Hematopoietic multipotent progenitor cell treated with erythropoietin and hydrocortisone succinate and interleukin-3 and kit ligand, for 4 days (in vitro differentiated cells): ENCODE results near the gene NEUROD1.

ENCODE experiments used
- DNase-seq: peaks from one replicate; pipeline ENCODE4 v3.0.0-alpha.2; 2015

Gene NEUROD1

GRCh38 chr2:181679544-181679979 is 755 bp downstream of the NEUROD1 start:
- DNase-seq = no peak

- no peak for DNase-seq
Measured at GRCh38 chr2:181678861-181679543, 1.3 kb downstream of the NEUROD1 start.

GRCh38 chr2:181677912-181678586 is 2.3 kb downstream of the NEUROD1 start:
- peak; percentile 92 for DNase-seq

- DNase-seq = no peak
Measured at GRCh38 chr2:181675254-181675653, 5.1 kb downstream of the NEUROD1 start.

GRCh38 chr2:181674461-181674860 is 5.9 kb downstream of the NEUROD1 start:
- DNase-seq = no peak

- no peak for DNase-seq
Measured at GRCh38 chr2:181673173-181673572, 7.1 kb downstream of the NEUROD1 start.

GRCh38 chr2:181672255-181673008 is 7.9 kb downstream of the NEUROD1 start:
- no peak for DNase-seq

- no peak for DNase-seq
Measured at GRCh38 chr2:181670632-181671031, 9.7 kb downstream of the NEUROD1 start.

- DNase-seq = no peak
Measured at GRCh38 chr2:181667234-181667633, 13.1 kb downstream of the NEUROD1 start.

GRCh38 chr2:181662287-181662686 is 18.0 kb downstream of the NEUROD1 start:
- DNase-seq = no peak

GRCh38 chr2:181660181-181660580 is 20.1 kb downstream of the NEUROD1 start:
- DNase-seq = no peak

- DNase-seq = no peak
Measured at GRCh38 chr2:181658444-181658843, 21.9 kb downstream of the NEUROD1 start.

GRCh38 chr2:181657379-181657778 is 22.9 kb downstream of the NEUROD1 start:
- DNase-seq = no peak

- DNase-seq = peak; percentile 58
Measured at GRCh38 chr2:181656450-181657291, 23.6 kb downstream of the NEUROD1 start, which contains the start of gene CERKL. Gene CERKL, minus strand, starts transcription at chr2:181657105. Its CDS starts 99 bp downstream, at chr2:181657006.

GRCh38 chr2:181655519-181655918 is 24.8 kb downstream of the NEUROD1 start:
- DNase-seq = no peak

GRCh38 chr2:181649436-181649979 is 30.8 kb downstream of the NEUROD1 start:
- no peak for DNase-seq

- no peak for DNase-seq
Measured at GRCh38 chr2:181648478-181649155, 31.7 kb downstream of the NEUROD1 start.

- no peak for DNase-seq
Measured at GRCh38 chr2:181646415-181646987, 33.8 kb downstream of the NEUROD1 start.

- DNase-seq = no peak
Measured at GRCh38 chr2:181643151-181643550, 37.2 kb downstream of the NEUROD1 start.

- no peak for DNase-seq
Measured at GRCh38 chr2:181642086-181642485, 38.2 kb downstream of the NEUROD1 start.

- no peak for DNase-seq
Measured at GRCh38 chr2:181639686-181640085, 40.6 kb downstream of the NEUROD1 start.
